GM06990 (cell line): ENCODE measurements around the gene TXN2.
"Not testable (repeated sequence)": the region's sequence is repeated elsewhere in the genome, so short reads cannot be mapped to it uniquely, and the experiment has no call there.

ENCODE experiments used
- DNase-seq: peaks from one replicate; pipeline ENCODE4 v3.0.0-alpha.2; 2011; ENCODE audit not compliant: insufficient read length; ENCODE audit errors: extremely low read depth
- H3K27me3 ChIP-seq: replicated peaks from 2 replicates; pipeline ENCODE4 v1.6.0; 2011; ENCODE audit warnings: low read length; ENCODE audit not compliant: control insufficient read depth, insufficient read depth
- H3K36me3 ChIP-seq: 2 replicates; pipeline ENCODE4 v1.5.1; 2011; ENCODE audit warnings: low read length; ENCODE audit not compliant: control insufficient read depth, insufficient read depth
- H3K4me3 ChIP-seq: replicated peaks from 2 replicates; pipeline ENCODE4 v1.5.1; 2011; ENCODE audit warnings: low read depth, mild to moderate bottlenecking, control low read depth, low read length
- TF ChIP-seq, protein P1 (sequence below): IDR thresholded peaks from 2 replicates; pipeline ENCODE4 v1.5.1; 2011; ENCODE audit warnings: low read length, control low read depth, mild to moderate bottlenecking, inconsistent platforms; ENCODE audit not compliant: insufficient read depth, poor library complexity, severe bottlenecking

The TXN2 gene

DNA sequence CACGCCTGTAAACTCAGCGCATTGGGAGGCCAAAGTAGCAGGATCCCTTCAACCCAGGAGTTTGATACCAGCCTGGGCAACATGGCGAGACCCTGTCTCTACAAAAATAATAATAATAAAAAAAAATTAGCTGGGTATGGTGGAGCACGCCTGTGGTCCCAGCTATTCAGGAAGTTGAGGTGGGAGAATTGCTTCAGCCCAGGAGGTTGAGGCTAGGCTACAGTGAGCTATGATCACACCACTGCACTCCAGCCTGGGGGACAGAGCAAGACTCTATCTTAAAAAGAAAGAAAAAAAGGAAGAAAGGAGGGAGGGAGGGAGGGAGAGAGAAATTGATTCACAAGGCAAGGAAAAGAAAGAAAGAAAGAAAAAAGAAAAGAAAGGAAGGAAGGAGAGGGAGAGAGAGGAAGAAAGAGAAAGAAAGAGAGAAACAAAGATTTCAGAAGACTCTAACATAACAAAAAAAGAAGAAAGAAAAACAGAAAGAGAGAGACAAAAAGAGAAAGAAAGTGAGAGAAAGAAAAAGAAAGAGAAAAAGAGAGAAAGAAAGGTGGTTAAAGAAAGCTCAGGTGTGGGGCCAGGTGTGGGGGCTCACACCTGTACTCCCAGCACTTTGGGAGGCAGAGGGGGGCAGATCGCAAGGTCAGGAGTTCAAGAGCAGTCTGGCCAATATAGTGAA lies 56.4 kb downstream of the TXN2 start:
- Histone ChIP-seq H3K4me3 (no peak overlapping the region), H3K27me3 (no peaks in the 10 kb centered on the region), H3K36me3 (no peaks in the 10 kb centered on the region)
- TF ChIP-seq, protein P1, sequence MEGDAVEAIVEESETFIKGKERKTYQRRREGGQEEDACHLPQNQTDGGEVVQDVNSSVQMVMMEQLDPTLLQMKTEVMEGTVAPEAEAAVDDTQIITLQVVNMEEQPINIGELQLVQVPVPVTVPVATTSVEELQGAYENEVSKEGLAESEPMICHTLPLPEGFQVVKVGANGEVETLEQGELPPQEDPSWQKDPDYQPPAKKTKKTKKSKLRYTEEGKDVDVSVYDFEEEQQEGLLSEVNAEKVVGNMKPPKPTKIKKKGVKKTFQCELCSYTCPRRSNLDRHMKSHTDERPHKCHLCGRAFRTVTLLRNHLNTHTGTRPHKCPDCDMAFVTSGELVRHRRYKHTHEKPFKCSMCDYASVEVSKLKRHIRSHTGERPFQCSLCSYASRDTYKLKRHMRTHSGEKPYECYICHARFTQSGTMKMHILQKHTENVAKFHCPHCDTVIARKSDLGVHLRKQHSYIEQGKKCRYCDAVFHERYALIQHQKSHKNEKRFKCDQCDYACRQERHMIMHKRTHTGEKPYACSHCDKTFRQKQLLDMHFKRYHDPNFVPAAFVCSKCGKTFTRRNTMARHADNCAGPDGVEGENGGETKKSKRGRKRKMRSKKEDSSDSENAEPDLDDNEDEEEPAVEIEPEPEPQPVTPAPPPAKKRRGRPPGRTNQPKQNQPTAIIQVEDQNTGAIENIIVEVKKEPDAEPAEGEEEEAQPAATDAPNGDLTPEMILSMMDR, result no peak
- no peak for DNase-seq

DNA sequence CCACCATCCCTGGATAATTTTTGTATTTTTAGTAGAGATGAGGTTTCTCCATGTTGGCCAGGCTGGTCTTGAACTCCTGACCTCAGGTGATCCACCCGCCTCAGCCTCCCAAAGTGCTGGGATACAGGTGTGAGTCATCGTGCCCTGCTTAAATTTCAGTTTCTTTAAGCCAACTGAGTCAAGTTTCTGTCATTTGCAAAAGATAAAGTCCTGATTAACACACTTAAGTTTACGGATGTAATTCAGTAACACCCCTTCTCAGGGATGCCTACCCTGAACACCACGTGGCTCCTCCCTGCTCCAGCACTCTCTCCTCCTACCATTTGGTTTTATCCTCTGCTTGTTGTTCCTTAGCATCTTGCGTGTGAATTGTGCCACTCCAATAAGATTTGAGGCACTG lies 57.0 kb downstream of the TXN2 start:
- not testable (repeated sequence) for H3K4me3 ChIP-seq, H3K36me3 ChIP-seq, H3K27me3 ChIP-seq, DNase-seq

DNA sequence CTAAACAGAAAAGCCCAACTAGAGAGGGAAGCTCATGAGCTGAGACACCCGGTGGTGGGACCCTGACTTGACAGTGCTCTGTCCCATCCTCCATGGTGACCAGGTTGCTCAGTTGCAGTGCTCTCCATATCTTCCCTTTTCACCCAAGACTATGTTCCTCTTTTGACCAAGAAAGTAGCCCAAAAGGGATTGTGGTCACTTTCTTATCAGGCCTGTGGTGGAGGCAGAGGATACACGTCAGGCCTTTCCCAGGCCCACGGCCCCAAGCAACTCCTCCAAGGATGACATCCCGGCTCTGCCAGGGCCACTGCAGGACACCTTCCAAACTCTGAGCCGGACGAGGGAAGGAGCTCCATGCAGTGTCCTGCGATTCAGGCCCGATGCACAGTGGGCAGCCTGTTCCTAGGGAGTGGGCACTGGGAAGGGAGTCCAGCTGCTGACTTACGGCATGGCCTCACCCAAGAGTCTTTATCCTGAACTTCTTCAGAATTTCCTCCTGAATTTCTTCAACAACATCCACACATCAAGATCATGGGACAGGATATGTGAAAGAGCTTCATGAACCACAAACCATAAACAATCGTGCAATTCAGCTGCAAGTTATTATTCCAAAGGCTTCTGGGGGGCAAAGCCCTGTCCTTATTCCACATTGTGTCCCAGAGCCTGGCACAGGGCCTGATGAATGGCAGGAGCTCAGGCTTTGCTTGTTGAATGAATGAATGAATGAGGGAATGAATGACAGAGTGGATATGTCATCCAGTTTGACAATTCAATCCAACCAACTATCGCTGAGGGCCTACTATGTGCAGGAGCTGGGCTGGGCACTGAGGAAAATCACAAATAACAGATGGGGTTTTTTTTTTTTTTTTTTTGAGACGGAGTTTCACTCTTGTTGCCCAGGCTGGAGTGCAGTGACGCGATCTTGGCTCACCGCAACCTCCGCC lies 57.7 kb downstream of the TXN2 start:
- DNase-seq, result no peak
- Histone ChIP-seq H3K36me3 (no peaks in the 10 kb centered on the region), H3K27me3 (no peaks in the 10 kb centered on the region), H3K4me3 (no peak overlapping the region)
- TF ChIP-seq, protein P1, result no peak

DNA sequence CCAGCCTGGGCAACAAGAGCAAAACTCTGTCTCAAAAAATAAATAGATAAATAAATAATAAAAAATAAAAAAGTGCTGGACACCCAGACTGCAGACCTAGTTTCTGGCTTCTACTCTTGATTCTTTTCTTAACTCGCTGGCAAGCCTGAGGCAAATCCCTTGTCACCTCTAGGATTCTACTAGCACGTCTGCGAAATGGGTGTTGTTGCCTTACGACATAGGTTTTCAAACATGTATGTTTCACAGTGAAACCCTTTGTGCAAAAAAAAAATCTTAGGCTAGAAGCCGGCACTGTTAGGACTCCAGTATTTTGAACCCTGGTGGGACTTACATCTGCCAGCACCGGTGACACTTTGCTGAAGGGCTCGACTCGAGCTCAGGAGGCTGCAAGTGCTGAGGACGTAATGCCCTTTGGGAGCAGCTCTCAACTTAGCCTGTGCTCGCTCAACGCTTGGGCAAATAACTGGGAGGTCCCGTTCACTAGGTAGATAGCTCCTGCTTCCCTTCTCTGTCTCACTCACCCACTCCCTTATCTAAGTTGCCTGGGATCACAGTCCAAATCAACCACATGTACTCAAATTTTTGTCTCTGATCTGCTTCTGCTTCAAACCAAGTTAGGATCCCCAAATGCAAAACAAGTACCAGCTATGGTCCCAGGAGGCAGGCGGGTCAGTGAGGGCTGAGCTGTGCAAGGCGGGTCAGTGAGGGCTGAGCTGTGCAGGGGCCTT lies 59.0 kb downstream of the TXN2 start:
- no peak for DNase-seq
- TF ChIP-seq, protein P1, result no peak
- no peaks in the 10 kb centered on the region for H3K27me3 ChIP-seq
- no peak overlapping the region for H3K4me3 ChIP-seq
- H3K36me3 ChIP-seq, result no peaks in the 10 kb centered on the region

DNA sequence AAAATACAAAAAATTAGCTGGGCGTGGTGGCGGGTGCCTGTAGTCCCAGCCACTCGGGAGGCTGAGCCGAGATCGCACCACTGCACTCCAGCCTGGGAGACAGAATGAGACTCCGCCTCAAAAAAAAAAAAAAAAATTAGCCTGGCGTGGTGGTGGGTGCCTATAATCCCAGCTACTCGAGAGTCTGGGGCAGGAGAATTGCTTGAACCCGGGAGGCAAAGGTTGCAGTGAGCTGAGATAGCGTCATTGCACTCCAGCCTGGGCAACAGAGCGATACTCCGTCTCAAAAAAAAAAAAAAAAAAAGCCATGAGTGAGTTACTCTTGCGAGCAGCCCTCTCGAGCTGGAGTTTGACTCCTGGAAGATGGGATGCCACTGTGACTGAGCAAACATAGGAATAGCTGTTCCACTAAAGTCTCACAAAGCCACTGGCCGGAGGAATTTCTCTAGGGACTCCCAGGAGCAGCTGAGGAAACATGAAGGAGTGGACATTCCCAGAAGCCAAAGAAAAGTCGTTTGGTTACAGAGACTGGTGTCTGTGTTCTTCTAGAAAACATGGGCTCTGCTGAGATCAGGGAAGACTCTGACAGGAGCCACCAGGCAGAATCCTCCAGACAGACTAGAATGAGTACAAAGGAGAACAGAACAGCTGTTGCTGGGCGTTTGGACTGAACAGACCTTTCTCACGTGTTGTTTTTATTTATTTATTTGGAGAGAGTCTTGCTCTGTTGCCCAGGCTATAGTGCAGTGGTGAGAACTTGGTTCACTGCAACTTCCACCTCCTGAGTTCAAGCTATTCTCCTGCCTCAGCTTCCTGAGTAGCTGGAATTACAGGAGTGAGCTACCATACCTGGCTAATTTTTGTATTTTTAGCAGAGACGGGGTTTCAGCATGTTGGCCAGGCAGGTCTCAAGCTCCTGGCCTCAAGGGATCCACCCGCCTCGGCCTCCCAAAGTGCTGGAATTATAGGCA lies 61.2 kb downstream of the TXN2 start:
- H3K27me3 ChIP-seq, result no peaks in the 10 kb centered on the region
- no peaks in the 10 kb centered on the region for H3K36me3 ChIP-seq
- TF ChIP-seq, protein P1, result no peak
- no peak for DNase-seq
- no peak overlapping the region for H3K4me3 ChIP-seq
